ENCODE results near the gene POLR1G.

Gene POLR1G

GRCh38 chr19:45450012-45450333, 43.5 kb downstream of the POLR1G start:
- Histone ChIP-seq H3K27ac (ENCODE audit: low read length) (peak overlapping the region; percentile 75), H3K9me3 (ENCODE audit: control insufficient read depth in 1 of 2, low read length in 2 of 2) (no peaks in the 10 kb centered on the region), H3K27me3 (ENCODE audit: low read depth, low read length) (no peaks in the 10 kb centered on the region), H3K4me3 (ENCODE audit: low read depth in 1 of 2, low read length in 2 of 2) (peak overlapping the region; percentile 55 to 64), H3K4me1 (ENCODE audit: control insufficient read depth in 1 of 2, insufficient read depth in 2 of 2, low read length in 2 of 2) (peaks cover 0 to 24% of the 10 kb centered on the region in 2 donors), H3K36me3 (ENCODE audit: control insufficient read depth in 1 of 2, insufficient read depth in 2 of 2, low read length in 2 of 2) (peaks cover 0 to 6% of the 10 kb centered on the region in 2 donors)

DNA sequence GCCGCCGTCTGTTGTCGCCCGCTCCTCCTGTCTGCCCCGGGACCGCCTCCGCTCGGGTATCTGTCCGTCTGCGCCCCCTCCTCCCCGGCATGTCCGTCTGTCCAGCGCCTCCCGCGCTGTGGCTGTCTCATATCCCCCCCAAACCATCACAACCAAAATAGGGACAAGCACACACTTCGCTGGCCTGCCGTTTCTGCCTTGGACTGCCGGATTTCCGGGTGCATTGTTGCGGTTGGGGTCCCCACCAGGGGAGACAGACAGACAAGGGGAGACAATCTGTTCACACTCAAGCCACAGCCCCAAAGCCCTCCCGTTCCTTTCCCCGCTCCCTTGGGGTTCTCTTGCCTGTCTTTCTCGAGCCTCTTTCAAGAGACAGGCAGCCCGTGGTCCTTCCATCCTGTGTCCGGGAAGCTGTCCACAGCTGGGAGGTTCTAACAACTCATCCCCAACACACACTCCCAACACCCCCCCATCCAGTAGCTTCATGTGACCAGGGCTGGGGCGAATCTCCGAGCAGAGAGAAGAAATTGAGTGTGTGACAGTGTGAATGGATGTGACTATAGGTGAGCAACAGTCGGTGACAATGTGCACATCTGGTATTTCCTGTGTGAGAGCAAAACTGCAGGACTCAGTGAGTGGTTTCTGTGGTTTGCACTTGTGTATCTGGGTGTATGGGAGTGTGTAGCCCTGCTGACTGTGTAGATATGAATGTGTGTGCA, 44.8 kb downstream of the POLR1G start:
- H3K4me3 ChIP-seq (ENCODE audit: low read depth in 1 of 2, low read length in 2 of 2), result peak overlapping the region; percentile 57 to 72
- no peaks in the 10 kb centered on the region for H3K27me3 ChIP-seq (ENCODE audit: low read depth, low read length)
- no peaks in the 10 kb centered on the region for H3K9me3 ChIP-seq (ENCODE audit: control insufficient read depth in 1 of 2, low read length in 2 of 2)
- peak overlapping the region; percentile 84 for H3K27ac ChIP-seq (ENCODE audit: low read length)
- H3K36me3 ChIP-seq (ENCODE audit: control insufficient read depth in 1 of 2, insufficient read depth in 2 of 2, low read length in 2 of 2), result peaks cover 0 to 12% of the 10 kb centered on the region in 2 donors
- H3K4me1 ChIP-seq (ENCODE audit: control insufficient read depth in 1 of 2, insufficient read depth in 2 of 2, low read length in 2 of 2), result peaks cover 3 to 31% of the 10 kb centered on the region in 2 donors

- H3K27ac ChIP-seq (ENCODE audit: low read length), result peak overlapping the region; percentile 84
- H3K4me3 ChIP-seq (ENCODE audit: low read depth in 1 of 2, low read length in 2 of 2), result peak overlapping the region in 1 of 2 donors; percentile 72
- no peaks in the 10 kb centered on the region for H3K9me3 ChIP-seq (ENCODE audit: control insufficient read depth in 1 of 2, low read length in 2 of 2)
- peaks cover 0 to 13% of the 10 kb centered on the region in 2 donors for H3K36me3 ChIP-seq (ENCODE audit: control insufficient read depth in 1 of 2, insufficient read depth in 2 of 2, low read length in 2 of 2)
- no peaks in the 10 kb centered on the region for H3K27me3 ChIP-seq (ENCODE audit: low read depth, low read length)
- H3K4me1 ChIP-seq (ENCODE audit: control insufficient read depth in 1 of 2, insufficient read depth in 2 of 2, low read length in 2 of 2), result peaks cover 3 to 33% of the 10 kb centered on the region in 2 donors
Observed at GRCh38 chr19:45451850-45452387, 45.5 kb downstream of the POLR1G start.

GRCh38 chr19:45455707-45456499, 49.5 kb downstream of the POLR1G start:
- H3K9me3 ChIP-seq (ENCODE audit: control insufficient read depth in 1 of 2, low read length in 2 of 2), result no peaks in the 10 kb centered on the region
- H3K4me3 ChIP-seq (ENCODE audit: low read depth in 1 of 2, low read length in 2 of 2), result no peak overlapping the region
- peak overlapping the region; percentile 83 for H3K27ac ChIP-seq (ENCODE audit: low read length)
- H3K36me3 ChIP-seq (ENCODE audit: control insufficient read depth in 1 of 2, insufficient read depth in 2 of 2, low read length in 2 of 2), result peaks cover 0 to 13% of the 10 kb centered on the region in 2 donors
- H3K4me1 ChIP-seq (ENCODE audit: control insufficient read depth in 1 of 2, insufficient read depth in 2 of 2, low read length in 2 of 2), result peaks cover 3 to 16% of the 10 kb centered on the region in 2 donors
- H3K27me3 ChIP-seq (ENCODE audit: low read depth, low read length), result no peaks in the 10 kb centered on the region

DNA sequence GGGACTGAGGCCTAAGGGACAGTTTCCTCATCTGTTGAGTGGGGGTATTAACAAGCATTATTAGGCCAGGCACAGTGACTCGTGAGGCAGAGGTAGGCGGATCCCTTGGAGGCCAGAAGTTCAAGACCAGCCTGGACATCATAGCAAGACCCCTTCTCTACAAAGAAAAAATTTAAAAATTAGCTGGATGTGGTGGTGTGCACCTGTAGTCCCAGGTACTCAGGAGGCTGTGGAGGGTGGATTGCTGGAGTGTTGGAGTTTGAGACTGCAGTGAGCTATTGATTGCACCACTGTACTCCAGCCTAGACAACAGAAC, 50.0 kb downstream of the POLR1G start:
- H3K27ac ChIP-seq (ENCODE audit: low read length), result peak overlapping the region; percentile 83
- no peaks in the 10 kb centered on the region for H3K27me3 ChIP-seq (ENCODE audit: low read depth, low read length)
- H3K4me3 ChIP-seq (ENCODE audit: low read depth in 1 of 2, low read length in 2 of 2), result no peak overlapping the region
- peaks cover 3 to 16% of the 10 kb centered on the region in 2 donors for H3K4me1 ChIP-seq (ENCODE audit: control insufficient read depth in 1 of 2, insufficient read depth in 2 of 2, low read length in 2 of 2)
- H3K9me3 ChIP-seq (ENCODE audit: control insufficient read depth in 1 of 2, low read length in 2 of 2), result no peaks in the 10 kb centered on the region
- H3K36me3 ChIP-seq (ENCODE audit: control insufficient read depth in 1 of 2, insufficient read depth in 2 of 2, low read length in 2 of 2), result peaks cover 0 to 8% of the 10 kb centered on the region in 2 donors

- peaks cover 3 to 16% of the 10 kb centered on the region in 2 donors for H3K4me1 ChIP-seq (ENCODE audit: control insufficient read depth in 1 of 2, insufficient read depth in 2 of 2, low read length in 2 of 2)
- no peak overlapping the region for H3K4me3 ChIP-seq (ENCODE audit: low read depth in 1 of 2, low read length in 2 of 2)
- H3K27me3 ChIP-seq (ENCODE audit: low read depth, low read length), result no peaks in the 10 kb centered on the region
- H3K9me3 ChIP-seq (ENCODE audit: control insufficient read depth in 1 of 2, low read length in 2 of 2), result no peaks in the 10 kb centered on the region
- peaks cover 0 to 7% of the 10 kb centered on the region in 2 donors for H3K36me3 ChIP-seq (ENCODE audit: control insufficient read depth in 1 of 2, insufficient read depth in 2 of 2, low read length in 2 of 2)
- no peak overlapping the region for H3K27ac ChIP-seq (ENCODE audit: low read length)
Observed at GRCh38 chr19:45457776-45458175, 51.3 kb downstream of the POLR1G start.

Data from muscle layer of duodenum (tissue), 2 donors.